Gastroesophageal sphincter (tissue), 3 donors: ENCODE results near the gene PEAK1.

Experiments
- EP300 ChIP-seq: sonication (generic); formaldehyde crosslinking; IDR thresholded peaks from one replicate; pipeline ENCODE4 v1.6.1; 2017; ENCODE audit warnings: antibody characterized with exemption, mild to moderate bottlenecking
- POLR2A ChIP-seq, 2 donors: fragments of 450-650 bp; IDR thresholded peaks; one replicate each; pipeline ENCODE4 v1.6.1; 2017; ENCODE audit warnings: antibody characterized with exemption in 2 of 2, mild to moderate bottlenecking in 2 of 2, moderate library complexity in 1 of 2
- POLR2AphosphoS5 ChIP-seq: sonication (generic); formaldehyde crosslinking; IDR thresholded peaks from one replicate; pipeline ENCODE4 v1.6.1; 2017; ENCODE audit warnings: antibody characterized with exemption
- TF ChIP-seq, protein P1 (sequence below), 4 experiments: fragments of 200-600 bp in 2 of 4; fragments of 450-650 bp in 2 of 4; sonication (generic) in 1 of 4; IDR thresholded peaks; one replicate each; pipeline ENCODE4 v1.5.1; 2017 to 2019; ENCODE audit warnings: antibody characterized with exemption in 4 of 4, mild to moderate bottlenecking in 2 of 4, moderate library complexity in 2 of 4

DNA sequence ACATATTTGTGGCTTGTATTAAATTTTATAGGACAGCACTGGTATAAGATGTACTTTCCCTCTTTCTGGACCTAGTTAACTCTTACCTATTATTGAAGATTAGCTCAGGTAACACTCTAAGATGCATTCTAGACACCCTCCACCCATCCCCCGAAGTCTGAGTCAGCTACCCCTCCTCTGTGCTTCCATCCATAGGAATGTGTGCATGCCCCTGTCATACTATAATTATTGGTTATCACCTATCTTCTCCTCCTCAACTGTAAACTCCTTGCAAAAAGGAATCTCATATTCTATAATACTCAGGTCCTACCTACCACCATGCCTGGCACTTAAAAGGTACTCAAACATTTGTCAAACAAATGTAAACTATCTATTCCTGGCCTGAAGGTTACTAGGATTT is 3.0 kb downstream of the PEAK1 start:
- TF ChIP-seq, protein P1, sequence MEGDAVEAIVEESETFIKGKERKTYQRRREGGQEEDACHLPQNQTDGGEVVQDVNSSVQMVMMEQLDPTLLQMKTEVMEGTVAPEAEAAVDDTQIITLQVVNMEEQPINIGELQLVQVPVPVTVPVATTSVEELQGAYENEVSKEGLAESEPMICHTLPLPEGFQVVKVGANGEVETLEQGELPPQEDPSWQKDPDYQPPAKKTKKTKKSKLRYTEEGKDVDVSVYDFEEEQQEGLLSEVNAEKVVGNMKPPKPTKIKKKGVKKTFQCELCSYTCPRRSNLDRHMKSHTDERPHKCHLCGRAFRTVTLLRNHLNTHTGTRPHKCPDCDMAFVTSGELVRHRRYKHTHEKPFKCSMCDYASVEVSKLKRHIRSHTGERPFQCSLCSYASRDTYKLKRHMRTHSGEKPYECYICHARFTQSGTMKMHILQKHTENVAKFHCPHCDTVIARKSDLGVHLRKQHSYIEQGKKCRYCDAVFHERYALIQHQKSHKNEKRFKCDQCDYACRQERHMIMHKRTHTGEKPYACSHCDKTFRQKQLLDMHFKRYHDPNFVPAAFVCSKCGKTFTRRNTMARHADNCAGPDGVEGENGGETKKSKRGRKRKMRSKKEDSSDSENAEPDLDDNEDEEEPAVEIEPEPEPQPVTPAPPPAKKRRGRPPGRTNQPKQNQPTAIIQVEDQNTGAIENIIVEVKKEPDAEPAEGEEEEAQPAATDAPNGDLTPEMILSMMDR (IDR thresholded peaks at IDR 0.05) = no peak
- TF ChIP-seq POLR2A (IDR thresholded peaks at IDR 0.05) (no peak), EP300 (no peak), POLR2AphosphoS5 (no peak)
